GM19099 (cell line): Measurements from ENCODE around the gene PRR18.

ENCODE experiments used
- POLR2A ChIP-seq: IDR thresholded peaks from 3 replicates; pipeline ENCODE4 v1.6.1; 2011; ENCODE audit warnings: low read depth; ENCODE audit not compliant: insufficient read length; ENCODE audit errors: extremely low read depth

Gene PRR18

GRCh38 chr6:166300357-166300987 is 7.7 kb downstream of the PRR18 start:
- no peak for TF ChIP-seq POLR2A

GRCh38 chr6:166297606-166298005 is 10.6 kb downstream of the PRR18 start:
- no peak for TF ChIP-seq POLR2A

DNA sequence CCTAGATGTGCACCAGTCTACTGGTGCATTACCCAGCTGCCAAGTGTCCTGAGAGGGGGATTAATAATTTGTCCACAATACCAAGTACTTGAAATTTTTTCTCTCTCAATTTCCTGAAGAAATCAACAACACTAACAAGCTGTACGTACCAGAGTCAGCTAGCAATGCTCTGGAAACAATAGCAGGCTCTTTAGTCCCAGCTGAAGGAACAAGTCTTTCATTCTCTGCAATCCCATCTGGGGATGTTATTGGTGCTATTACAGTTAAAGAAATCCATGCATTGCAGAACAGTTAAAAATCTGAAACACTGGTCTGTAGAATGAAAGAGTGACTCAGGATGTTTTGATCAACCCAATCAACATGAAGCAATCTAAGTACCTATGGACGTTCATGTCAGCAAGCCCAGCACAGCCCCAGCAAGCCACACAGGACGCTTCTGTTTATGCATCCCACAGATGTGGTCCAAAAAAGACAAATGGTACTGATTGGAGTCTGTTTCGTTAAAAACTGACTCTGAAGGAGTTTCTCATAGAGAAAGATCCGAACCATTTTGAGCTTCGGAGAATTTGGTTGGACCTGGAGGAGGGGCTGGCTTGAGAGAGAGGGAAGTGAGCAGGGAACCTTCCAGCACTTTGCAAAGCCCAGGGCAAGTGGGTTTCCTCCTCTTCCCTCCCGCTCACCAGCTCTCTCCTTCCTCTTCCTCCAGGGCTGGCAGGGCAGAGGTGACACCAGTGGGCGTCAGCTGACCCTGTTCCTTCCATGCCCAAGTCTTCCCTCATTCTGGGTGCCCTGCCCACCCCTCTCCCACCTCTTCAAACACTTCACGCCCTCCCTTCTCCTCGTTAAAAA is 11.9 kb downstream of the PRR18 start:
- no peak for TF ChIP-seq POLR2A

GRCh38 chr6:166293731-166294584 is 14.2 kb downstream of the PRR18 start:
- no peak for TF ChIP-seq POLR2A

- no peak for TF ChIP-seq POLR2A
Measured at GRCh38 chr6:166289207-166290060, 18.8 kb downstream of the PRR18 start.

- TF ChIP-seq POLR2A: peak; percentile 45
Measured at GRCh38 chr6:166286839-166287271, 21.3 kb downstream of the PRR18 start.

GRCh38 chr6:166285233-166285632 is 23.0 kb downstream of the PRR18 start:
- no peak for TF ChIP-seq POLR2A

- no peak for TF ChIP-seq POLR2A
Measured at GRCh38 chr6:166284640-166285039, 23.6 kb downstream of the PRR18 start.

- TF ChIP-seq POLR2A: no peak
Measured at GRCh38 chr6:166282394-166283032, 25.7 kb downstream of the PRR18 start.

DNA sequence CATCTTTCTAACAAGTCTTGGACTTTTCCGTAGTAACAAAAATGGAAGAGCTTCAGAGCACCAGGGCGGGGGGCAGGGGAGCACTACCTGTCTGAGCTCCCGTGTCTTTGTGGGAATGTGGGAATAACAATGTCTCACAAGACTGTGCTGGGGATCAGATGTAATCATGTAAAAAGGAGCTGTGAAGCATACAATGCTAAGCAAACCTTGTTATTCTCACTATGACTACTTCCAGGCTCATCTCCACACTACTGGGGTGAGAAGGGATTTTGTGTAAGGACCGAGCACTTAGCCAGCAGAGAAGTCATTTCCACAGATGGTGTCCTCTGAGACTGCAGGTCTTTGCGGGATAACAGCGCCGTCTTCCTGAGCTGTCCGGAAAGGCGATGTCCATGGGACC is 27.1 kb downstream of the PRR18 start:
- no peak for TF ChIP-seq POLR2A

DNA sequence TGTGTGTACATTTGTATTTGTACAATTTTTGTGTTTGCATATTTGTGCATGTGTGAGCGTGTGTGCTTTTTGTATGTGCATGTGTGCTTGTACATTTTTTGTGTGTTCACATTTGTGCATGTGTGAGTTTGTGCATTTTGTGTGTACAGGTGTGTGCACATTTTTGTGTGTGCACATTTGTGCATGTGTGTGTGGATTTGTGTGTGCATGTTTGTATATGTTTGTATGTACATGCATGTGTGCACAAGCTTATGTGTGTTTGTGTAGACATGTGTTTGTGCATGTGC is 28.9 kb downstream of the PRR18 start:
- TF ChIP-seq POLR2A: no peak

GRCh38 chr6:166278579-166279392 is 29.4 kb downstream of the PRR18 start:
- TF ChIP-seq POLR2A: no peak

DNA sequence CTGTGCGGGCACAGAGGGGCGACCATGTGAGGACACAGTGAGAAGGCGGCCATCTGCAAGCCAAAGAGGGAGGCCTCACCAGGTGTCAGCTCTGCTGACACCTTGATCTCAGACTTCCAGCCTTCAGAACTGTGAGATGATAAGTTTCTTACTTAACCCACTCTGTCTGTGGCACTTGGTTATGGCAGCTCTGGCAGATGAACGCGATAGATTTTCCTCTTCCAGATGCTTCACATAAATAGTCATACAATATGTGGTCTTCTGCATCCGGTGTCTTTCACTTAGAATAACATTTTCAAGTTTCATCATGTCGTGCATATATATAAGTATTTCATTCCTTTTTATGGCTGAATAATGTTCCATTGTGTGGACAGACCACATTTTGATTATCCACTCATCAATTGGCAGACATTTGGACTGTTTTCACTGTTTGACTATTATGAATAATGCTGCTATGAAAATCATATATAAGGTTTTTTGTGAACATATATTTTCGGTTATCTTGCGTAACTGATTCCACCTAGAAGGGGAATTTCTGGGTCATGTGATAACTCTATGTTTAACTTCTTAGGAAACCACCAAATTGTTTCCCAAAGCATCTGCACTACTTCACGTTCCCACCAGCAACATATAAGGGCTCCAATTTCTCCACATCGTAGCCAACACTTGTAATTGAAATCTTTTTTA is 30.2 kb downstream of the PRR18 start:
- no peak for TF ChIP-seq POLR2A

DNA sequence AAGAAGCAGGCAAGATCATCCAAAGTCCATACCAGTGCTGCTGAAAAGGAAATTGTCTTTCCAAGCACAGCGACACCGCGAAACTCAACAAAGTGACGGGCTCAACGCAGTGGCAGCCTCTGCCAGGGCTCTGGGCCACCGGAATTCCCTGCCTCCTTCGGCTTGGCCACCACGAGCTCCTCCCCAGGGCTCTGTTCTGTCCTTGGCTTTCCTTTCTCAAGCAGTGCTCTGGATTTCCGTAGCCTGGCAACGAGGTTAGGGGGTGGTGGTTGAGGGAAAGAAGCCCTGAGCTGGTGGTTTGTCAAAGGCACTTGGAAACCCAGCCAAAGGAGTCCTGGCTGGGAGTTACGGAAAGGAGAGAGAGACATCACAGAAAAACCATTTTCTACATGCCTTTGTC is 31.2 kb downstream of the PRR18 start:
- TF ChIP-seq POLR2A: no peak
